Urinary bladder (tissue), 4 donors: ENCODE measurements around the gene SYT7. TPM values are rescaled to one million over a fixed set of nuclear protein-coding genes. Genes with fewer than 3 reads are reported as not detected.

Experiments
- DNase-seq: peaks from one replicate; pipeline ENCODE4 v3.0.0-alpha.2; 2015; ENCODE audit errors: extremely low spot score
- H3K27ac ChIP-seq: one replicate; pipeline ENCODE4 v1.5.1; 2013; ENCODE audit warnings: low read depth, mild to moderate bottlenecking, moderate library complexity
- H3K36me3 ChIP-seq: one replicate; pipeline ENCODE4 v1.6.1; 2013; ENCODE audit warnings: mild to moderate bottlenecking, moderate library complexity; ENCODE audit not compliant: insufficient read depth
- H3K4me1 ChIP-seq: one replicate; pipeline ENCODE4 v1.6.1; 2013; ENCODE audit warnings: mild to moderate bottlenecking, moderate library complexity; ENCODE audit not compliant: insufficient read depth
- H3K4me3 ChIP-seq: one replicate; pipeline ENCODE4 v1.5.1; 2013; ENCODE audit warnings: low read depth, low read length
- WGBS: extraction: QIAGEN DNeasy Blood & Tissue Kit; methylation state at CpG from one replicate; pipeline ENCODE4 v1.1.7; 2013; 5-methylcytosine and 5-hydroxymethylcytosine counted together
- polyA plus RNA-seq: library from polyadenylated mRNA; stranded (reverse); fragments of 200-250 nt; gene quantifications from one replicate; pipeline ENCODE4 v1.2.3, GENCODE V29; 2013
- total RNA-seq: library from RNA; depleted of rRNA; stranded (reverse); fragments of >200 nt; gene quantifications from one replicate; pipeline ENCODE4 v1.2.3, GENCODE V29; 2014
- donor health status: healthy with polysubstance abuse.
- donor health status: healthy.

SYT7 gene
- total and polyA plus RNA-seq, 2 donors = 1.1 to 2.6 TPM

DNA sequence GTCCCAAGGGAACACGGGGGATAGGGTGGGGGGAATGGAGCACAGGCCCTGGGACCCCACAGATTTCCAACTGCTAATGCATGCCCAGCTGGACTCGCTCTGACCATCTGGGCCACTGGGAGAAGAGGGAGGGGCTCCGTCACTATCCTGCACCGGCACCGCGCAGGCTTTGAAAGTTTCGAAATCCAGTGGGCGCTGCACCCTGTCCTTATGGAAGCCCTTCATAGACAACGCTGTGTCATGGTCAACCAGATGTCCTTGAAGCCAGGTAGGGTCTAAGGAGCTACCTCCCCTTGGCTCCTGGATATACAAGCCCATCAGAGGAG is 42.3 kb downstream of the SYT7 start:
- Histone ChIP-seq H3K27ac (no peak overlapping the region), H3K4me1 (no peaks in the 10 kb centered on the region), H3K36me3 (no peaks in the 10 kb centered on the region), H3K4me3 (no peak overlapping the region)
- DNase-seq = no peak
- WGBS = 75% methylated on average over 9 of the region's 9 CpGs

DNA sequence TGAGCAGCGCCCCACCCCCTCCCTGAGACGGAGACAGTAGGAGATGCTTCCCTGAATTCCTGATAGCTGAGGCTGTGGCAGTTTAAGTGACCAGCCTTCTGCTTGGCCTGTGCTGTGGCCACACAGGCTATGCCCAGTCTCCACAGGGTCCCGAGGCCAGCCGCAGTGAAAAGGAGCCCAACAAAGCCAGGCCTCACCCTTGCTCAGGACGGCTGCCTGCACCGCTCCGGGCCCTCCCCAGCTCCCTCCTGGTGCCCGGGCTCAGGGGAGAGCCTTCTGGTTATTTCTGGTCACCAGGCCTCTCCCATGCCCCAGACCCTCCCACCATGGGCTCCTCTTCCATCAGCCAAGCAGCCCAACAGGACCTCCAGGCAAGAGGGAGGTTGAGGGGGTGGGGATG is 43.5 kb downstream of the SYT7 start:
- no peak overlapping the region for H3K4me3 ChIP-seq
- no peaks in the 10 kb centered on the region for H3K36me3 ChIP-seq
- DNase-seq = no peak
- 91% methylated on average over 8 of the region's 8 CpGs for WGBS
- no peak overlapping the region for H3K27ac ChIP-seq
- no peaks in the 10 kb centered on the region for H3K4me1 ChIP-seq

DNA sequence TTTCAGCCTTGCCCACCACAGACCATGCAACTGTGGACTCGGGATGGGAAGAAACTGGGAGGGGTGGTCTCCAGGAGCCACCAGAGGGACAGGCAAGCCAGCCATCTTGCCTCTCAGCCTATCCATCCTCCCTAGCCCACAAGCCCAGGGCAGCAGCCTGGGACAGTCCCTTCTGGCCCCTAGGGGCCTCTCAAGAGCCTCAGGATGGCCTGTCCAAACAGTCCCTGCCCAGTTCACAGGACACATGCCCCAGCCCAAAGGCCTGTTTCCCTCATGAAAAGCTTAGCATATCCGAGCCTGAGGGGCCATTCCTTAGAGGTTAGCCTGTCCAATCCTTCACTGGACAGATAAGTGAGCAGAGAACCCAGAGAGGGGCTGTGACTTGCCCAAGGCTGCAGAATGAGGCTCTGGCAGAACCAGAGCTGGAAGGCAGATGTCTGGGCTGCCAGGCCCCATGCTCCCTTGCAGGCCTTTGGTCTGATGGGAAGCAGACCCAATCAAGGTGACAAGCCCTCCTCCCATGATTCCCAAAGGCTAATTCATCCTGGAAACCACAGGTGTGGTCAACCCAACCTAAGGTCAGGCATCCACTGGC is 44.1 kb downstream of the SYT7 start:
- no peak overlapping the region for H3K27ac ChIP-seq
- WGBS = 85% methylated on average over 2 of the region's 2 CpGs
- no peak overlapping the region for H3K4me3 ChIP-seq
- H3K4me1 ChIP-seq = no peaks in the 10 kb centered on the region
- DNase-seq = no peak
- H3K36me3 ChIP-seq = no peaks in the 10 kb centered on the region

DNA sequence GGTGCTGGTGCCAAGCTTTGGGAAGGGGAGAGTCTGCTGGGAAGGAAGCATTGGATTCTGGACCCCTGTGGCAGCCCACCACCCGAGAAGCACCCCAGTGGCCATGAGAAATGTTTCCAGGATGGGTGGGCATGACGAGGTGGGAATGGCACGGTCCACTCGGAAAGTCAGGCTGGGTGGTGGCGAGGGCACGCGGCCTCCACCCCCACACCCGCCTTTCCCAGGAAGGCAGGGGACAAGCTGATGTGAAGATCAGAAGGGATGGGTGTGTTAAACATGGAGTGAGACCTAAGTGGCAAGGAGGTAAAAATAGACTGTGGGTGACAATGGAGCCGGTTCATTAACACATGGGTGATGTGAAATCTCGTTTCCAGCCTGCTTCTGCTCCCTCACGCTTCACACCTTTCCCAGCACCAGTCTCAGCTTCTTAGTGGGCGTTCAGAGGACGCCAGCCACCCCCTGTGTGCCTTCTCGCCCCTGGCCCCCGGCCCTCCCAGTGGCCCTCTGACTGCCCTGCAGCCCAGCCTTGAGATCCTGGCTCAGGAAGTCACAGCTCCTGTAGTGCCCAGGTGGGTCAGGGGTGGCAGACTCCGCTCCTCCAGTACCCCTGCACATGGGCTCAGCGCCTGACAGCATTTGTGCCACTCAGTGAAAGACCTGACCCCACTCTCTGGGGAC is 44.7 kb downstream of the SYT7 start:
- 88% methylated on average over 17 of the region's 17 CpGs for WGBS
- Histone ChIP-seq H3K36me3 (no peaks in the 10 kb centered on the region), H3K4me1 (no peaks in the 10 kb centered on the region), H3K4me3 (no peak overlapping the region), H3K27ac (no peak overlapping the region)
- no peak for DNase-seq

DNA sequence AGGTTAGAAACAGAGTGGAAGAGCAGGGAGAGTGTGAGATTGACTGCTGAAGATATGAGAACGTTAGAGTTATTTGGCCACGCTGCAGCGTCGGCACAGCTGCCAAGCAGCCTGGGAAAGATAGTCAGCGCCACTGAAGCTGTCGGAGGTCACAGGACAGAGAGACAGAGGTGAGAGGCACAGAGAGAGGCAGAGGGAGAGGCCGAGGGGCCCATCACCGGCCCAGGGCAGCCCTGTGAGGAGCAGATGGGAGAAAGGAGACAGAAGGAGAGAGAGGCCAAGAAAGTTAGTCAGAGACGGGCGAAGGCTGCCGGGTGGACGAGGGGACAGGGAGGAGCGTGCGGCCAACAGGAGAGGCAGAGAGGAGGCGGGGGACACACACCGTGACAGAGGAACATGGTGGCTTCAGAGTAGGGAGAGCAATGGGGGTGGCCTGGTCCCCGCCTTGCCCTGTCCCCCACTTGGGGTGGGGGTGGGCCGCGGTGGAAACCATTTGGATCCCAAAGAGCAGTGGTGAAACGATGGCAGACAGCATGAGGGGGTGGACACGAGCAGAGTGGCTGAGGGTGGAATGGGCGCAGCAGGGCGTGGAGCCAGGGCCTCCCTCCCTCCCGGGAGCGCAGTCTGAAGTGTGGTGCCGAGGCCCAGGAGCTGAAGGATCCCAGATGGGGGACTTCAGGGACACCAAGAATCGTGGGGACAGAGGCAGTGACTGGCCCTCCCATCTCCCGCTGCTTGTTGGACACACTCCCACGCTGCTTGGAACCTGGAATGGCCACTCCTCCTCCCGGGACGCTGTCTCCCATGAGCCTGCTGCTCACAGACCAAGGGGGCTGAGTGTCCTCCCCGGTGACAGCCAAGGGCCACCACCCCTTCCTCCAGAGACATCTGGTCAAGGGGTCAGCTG is 45.7 kb downstream of the SYT7 start:
- Histone ChIP-seq H3K4me3 (no peak overlapping the region), H3K4me1 (no peaks in the 10 kb centered on the region), H3K27ac (no peak overlapping the region), H3K36me3 (no peaks in the 10 kb centered on the region)
- no peak for DNase-seq
- WGBS = 50% methylated on average over 32 of the region's 32 CpGs

DNA sequence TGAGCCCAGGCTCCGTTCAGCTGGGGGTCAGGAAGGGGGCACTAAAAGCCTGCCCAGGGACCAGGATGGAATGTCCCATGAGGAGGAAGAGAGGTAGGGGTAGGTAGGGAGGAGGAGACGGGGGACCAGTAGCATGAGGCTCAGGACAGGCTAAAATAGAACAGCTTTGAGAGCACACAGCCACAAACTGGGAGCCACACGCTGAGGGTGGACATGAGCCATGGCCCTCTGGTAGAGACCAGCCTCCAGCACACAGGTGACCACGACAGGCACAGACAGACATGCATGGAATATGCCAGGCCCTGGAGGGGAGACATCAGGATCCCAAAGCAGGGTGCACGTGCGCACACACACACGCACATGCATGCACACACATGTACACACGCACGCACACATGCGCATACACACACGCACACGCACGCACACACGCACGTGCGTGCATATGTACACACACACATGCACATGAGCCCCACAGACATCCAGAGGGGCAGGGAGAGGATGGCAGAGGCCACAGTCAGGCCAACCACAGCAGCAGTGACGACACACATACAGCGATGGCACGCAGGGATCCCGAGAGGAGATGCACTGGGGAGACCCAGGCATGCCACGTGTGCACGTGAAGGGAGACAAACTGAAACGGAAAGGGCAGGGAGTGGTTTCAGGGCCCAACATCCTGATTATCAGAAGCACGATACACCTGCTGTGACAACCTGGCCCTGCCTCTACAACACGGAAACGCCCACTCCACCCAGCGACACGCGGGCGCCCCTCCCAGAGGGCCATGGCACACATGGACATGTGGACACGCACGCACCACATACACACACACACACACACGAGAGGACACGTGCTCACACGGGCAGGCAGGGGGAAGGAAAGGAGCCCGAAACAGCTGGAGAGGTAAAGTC is 46.6 kb downstream of the SYT7 start:
- no peak overlapping the region for H3K4me3 ChIP-seq
- no peaks in the 10 kb centered on the region for H3K4me1 ChIP-seq
- H3K36me3 ChIP-seq = no peaks in the 10 kb centered on the region
- no peak for DNase-seq
- WGBS = 81% methylated on average over 36 of the region's 36 CpGs
- no peak overlapping the region for H3K27ac ChIP-seq

DNA sequence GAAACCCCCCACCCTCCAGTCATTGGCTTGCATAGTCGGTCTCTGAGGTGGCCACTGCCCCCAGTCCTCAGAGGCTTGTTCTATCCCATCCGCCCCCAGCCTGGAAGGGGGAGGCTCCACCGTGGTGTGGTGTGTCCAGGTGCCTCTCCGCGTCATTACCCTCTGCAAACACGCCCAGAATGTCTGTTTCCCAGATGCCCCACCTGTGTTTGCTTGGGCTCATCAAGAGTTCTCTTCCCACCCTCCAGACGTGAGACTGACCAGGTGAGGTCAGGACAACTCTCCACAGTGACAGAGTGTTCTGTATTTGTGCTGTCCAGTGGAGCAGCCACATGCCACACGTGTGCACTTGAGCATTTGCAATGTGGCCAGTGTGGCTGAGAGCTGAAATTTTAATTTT is 47.5 kb downstream of the SYT7 start:
- no peaks in the 10 kb centered on the region for H3K36me3 ChIP-seq
- 78% methylated on average over 8 of the region's 8 CpGs for WGBS
- no peak overlapping the region for H3K4me3 ChIP-seq

DNA sequence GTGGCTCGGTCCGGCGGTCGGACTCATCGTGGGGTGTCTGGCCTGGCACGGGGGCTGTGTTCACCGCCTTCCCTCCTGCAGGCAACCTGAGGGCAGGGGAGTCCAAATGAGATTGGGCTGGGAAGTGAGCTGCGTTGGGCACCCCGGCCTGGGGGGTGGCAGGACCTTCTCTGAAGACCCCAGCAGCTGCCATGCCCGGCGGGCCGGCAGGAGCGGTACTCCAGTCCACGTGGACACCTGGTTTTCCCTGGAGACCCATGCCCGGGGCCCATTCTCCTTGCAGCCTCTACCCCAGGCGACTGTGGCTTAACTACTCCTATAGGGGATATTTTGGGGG is 47.9 kb downstream of the SYT7 start:
- WGBS = 89% methylated on average over 16 of the region's 16 CpGs

More for the DNA sequence above, 47.5 kb downstream of the SYT7 start:
- H3K27ac ChIP-seq = no peak overlapping the region
- H3K4me1 ChIP-seq = no peaks in the 10 kb centered on the region
- no peak for DNase-seq

DNA sequence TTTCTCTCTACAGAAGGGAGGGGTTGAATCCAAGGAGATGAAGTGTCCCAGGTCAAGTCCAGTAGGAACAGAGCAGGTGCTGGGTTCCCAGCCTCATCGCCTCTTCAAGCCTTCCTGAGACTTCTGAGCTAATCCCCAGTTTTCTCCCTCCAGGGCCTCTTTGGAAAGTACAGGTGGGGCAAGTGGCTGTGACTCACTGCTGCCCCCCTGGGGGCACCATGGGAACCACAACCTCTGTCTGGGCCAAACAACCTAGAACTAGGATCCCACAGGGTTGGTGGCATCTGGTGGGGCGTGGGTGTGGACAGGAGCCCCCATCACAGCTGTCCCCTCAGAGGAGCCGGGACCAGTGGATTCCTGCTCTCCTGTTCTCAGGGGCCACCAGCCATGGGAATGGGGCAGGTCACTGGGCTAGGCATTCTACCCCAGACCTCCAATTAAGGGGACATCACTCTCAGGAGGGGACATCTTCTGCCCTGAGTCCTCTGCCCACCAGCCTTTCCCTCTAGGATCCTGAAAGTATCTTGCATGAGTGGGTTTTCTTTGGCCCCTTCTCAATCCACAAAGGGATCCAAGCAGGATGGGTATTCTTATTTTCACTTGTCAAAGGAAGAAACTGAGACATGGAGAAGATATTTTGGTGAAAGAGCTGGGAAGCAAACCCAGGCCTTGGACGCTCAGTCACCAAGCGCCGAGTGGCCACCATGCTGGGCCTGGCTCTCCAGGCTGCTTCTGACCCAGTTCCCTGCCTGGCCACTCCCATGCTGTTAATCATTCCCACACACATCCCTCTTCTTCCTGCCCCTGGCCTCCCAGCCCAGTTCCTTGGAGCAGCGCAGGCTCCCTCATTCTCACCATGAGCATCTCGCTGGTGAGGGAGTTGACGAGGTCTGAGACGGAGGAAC is 48.5 kb downstream of the SYT7 start:
- Histone ChIP-seq H3K36me3 (no peaks in the 10 kb centered on the region), H3K4me3 (no peak overlapping the region), H3K27ac (no peak overlapping the region), H3K4me1 (no peaks in the 10 kb centered on the region)
- DNase-seq = no peak
- 80% methylated on average over 10 of the region's 10 CpGs for WGBS

More for the DNA sequence above, 47.9 kb downstream of the SYT7 start:
- no peaks in the 10 kb centered on the region for H3K4me1 ChIP-seq
- no peaks in the 10 kb centered on the region for H3K36me3 ChIP-seq
- no peak overlapping the region for H3K4me3 ChIP-seq
- no peak for DNase-seq
- no peak overlapping the region for H3K27ac ChIP-seq

DNA sequence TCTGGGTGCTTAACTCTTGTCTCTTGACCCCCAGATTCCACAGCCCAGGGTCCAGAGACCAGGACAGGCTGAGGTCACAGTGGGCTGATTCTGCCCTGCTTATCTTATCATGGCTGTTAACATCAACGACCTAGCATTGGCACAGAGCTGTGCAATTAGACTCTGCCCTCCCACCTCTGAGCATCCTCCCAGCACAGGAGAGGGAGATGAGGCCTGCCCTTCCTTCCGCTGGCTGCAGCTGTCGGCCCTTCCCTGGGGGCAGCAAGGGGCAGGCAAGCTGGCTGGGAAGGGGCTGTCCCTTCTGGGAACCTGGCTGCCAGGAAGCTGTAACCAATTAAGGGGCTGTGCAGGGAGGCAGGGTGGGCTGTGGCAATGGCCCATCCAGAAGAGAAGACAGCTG is 49.8 kb downstream of the SYT7 start:
- 49% methylated on average over 3 of the region's 3 CpGs for WGBS
- no peak for DNase-seq
- no peaks in the 10 kb centered on the region for H3K4me1 ChIP-seq
- no peak overlapping the region for H3K4me3 ChIP-seq
- H3K27ac ChIP-seq = no peak overlapping the region
- no peaks in the 10 kb centered on the region for H3K36me3 ChIP-seq

DNA sequence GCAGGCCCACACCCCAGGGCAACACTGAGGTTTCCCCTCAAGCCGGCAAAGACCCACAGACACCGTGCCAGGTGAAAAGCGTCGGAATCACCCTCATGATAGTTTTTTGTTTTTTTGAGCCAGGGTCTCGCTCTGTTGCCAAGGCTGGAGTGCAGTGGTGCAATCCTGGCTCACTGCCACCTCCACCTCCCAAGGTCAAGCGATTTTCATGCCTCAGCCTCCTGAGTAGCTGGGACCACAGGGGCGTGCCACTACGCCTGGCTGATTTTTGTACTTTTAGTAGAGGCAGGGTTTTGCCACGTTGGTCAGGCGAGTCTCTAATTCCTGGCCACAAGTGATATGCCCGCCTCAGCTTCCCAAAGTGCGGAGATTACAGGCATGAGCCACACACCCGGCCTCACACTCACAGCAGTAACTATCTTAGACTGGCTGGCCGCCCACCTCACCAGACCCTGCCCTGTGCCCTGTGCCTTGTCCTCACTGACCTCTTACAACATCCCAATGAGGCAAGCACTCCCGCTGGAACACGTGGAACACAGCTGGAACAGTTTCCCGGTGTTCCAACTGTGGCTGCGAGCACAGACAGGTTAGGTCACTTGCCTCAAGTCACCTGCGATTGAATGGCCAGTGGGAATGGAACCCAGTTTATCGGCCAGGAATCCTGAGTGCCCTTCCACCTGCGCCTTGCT is 51.2 kb downstream of the SYT7 start:
- H3K4me1 ChIP-seq = no peaks in the 10 kb centered on the region
- WGBS = 75% methylated on average over 21 of the region's 21 CpGs
- no peaks in the 10 kb centered on the region for H3K36me3 ChIP-seq
- no peak overlapping the region for H3K4me3 ChIP-seq
- DNase-seq = no peak
- no peak overlapping the region for H3K27ac ChIP-seq

DNA sequence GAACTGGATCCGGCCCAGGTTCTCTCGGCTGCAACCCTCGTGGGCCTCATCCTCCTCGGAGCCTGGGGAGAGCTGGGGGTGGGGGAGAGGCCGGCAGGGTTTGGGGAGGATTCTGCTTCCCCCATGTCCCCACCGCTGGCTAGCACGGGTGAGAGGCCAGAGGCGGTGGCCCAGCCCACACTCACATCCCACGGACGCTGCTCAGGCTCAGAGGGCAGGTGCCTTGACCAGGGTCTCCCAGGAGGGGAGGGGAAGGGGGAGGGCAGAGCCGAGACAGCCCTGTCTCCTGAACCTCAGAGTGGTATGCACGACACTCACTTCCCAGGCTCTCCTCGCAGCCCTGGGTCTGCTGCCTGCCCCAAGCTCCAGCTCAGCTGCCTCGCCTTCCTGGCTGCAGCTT is 52.8 kb downstream of the SYT7 start:
- H3K4me1 ChIP-seq = no peaks in the 10 kb centered on the region
- no peaks in the 10 kb centered on the region for H3K36me3 ChIP-seq
- 38% methylated on average over 14 of the region's 14 CpGs for WGBS
- H3K27ac ChIP-seq = no peak overlapping the region
- no peak overlapping the region for H3K4me3 ChIP-seq
- DNase-seq = no peak
